Neuronal stem cell (in vitro differentiated cells): ENCODE measurements around the gene BUD31.

ENCODE experiments used
- DNase-seq: peaks from one replicate; pipeline ENCODE4 v3.0.0-alpha.2; 2013; ENCODE audit warnings: low spot score
- H2AFZ ChIP-seq: one replicate; pipeline ENCODE4 v1.6.1; 2013; ENCODE audit warnings: mild to moderate bottlenecking, low read length, inconsistent platforms
- H2AK5ac ChIP-seq: 2 replicates; pipeline ENCODE4 v1.6.1; 2013; ENCODE audit warnings: low read depth, mild to moderate bottlenecking, inconsistent platforms, low read length, moderate library complexity, mixed read lengths
- H2BK120ac ChIP-seq: 2 replicates; pipeline ENCODE4 v1.6.1; 2013; ENCODE audit warnings: low read depth, mild to moderate bottlenecking, inconsistent platforms, low read length, moderate library complexity, mixed read lengths
- H2BK12ac ChIP-seq: one replicate; pipeline ENCODE4 v1.6.1; 2013; ENCODE audit warnings: low read length, inconsistent platforms
- H2BK15ac ChIP-seq: 2 replicates; pipeline ENCODE4 v1.6.1; 2013; ENCODE audit warnings: mild to moderate bottlenecking, low read length, inconsistent platforms, mixed read lengths
- H2BK5ac ChIP-seq: one replicate; pipeline ENCODE4 v1.6.1; 2013; ENCODE audit warnings: inconsistent platforms, mild to moderate bottlenecking, low read length, moderate library complexity
- H3K14ac ChIP-seq: one replicate; pipeline ENCODE4 v1.6.1; 2013; ENCODE audit warnings: low read length, inconsistent platforms
- H3K18ac ChIP-seq: 2 replicates; pipeline ENCODE4 v1.6.1; 2013; ENCODE audit warnings: low read length, inconsistent platforms
- H3K23ac ChIP-seq: 2 replicates; pipeline ENCODE4 v1.6.1; 2013; ENCODE audit warnings: low read depth, mild to moderate bottlenecking, mixed read lengths, low read length, inconsistent platforms; ENCODE audit not compliant: poor library complexity
- H3K27ac ChIP-seq: replicated peaks from 3 replicates; pipeline ENCODE4 v1.5.1; 2013; ENCODE audit warnings: low read length, inconsistent platforms
- H3K27me3 ChIP-seq, 3 experiments: 2 replicates each; pipeline ENCODE4 v1.6.1; 2013; ENCODE audit warnings: low read length in 3 of 3, mild to moderate bottlenecking in 2 of 3, inconsistent platforms in 1 of 3, low read depth in 1 of 3, mixed read lengths in 1 of 3, moderate library complexity in 1 of 3; ENCODE audit not compliant: control insufficient read depth in 3 of 3, insufficient read depth in 3 of 3
- H3K36me3 ChIP-seq, 2 donors: replicated peaks in 1 of 2; 2 replicates each; pipeline ENCODE4 v1.6.1; 2013; ENCODE audit warnings: low read length in 2 of 2; ENCODE audit not compliant: control insufficient read depth in 2 of 2, insufficient read depth in 2 of 2
- H3K4ac ChIP-seq: 2 replicates; pipeline ENCODE4 v1.6.1; 2013; ENCODE audit warnings: inconsistent platforms, mild to moderate bottlenecking, low read length, moderate library complexity
- H3K4me1 ChIP-seq, 2 donors: 1 replicate in 1 of 2; 2 replicates in 1 of 2; pipeline ENCODE4 v1.6.1; 2013; ENCODE audit warnings: low read length in 2 of 2, low read depth in 1 of 2; ENCODE audit not compliant: control insufficient read depth in 2 of 2, insufficient read depth in 1 of 2
- H3K4me2 ChIP-seq: one replicate; pipeline ENCODE4 v1.6.1; 2013; ENCODE audit warnings: mild to moderate bottlenecking, low read length, inconsistent platforms; ENCODE audit not compliant: insufficient read depth, poor library complexity, severe bottlenecking
- H3K4me3 ChIP-seq, 2 donors: 2 replicates each; pipeline ENCODE4 v1.5.1; 2013; ENCODE audit warnings: low read length in 2 of 2, mild to moderate bottlenecking in 2 of 2, inconsistent platforms in 1 of 2, moderate library complexity in 1 of 2
- H3K79me1 ChIP-seq: one replicate; pipeline ENCODE4 v1.6.1; 2013; ENCODE audit warnings: low read depth, mild to moderate bottlenecking, inconsistent platforms, low read length, moderate library complexity
- H3K9ac ChIP-seq: one replicate; pipeline ENCODE4 v1.6.1; 2013; ENCODE audit warnings: mild to moderate bottlenecking, low read depth, low read length, inconsistent platforms; ENCODE audit not compliant: poor library complexity
- H3K9me3 ChIP-seq, 2 donors: replicated peaks in 1 of 2; 2 replicates each; pipeline versions ENCODE3 to v1.6.1; 2013; ENCODE audit warnings: low read length in 2 of 2, mild to moderate bottlenecking in 2 of 2, inconsistent platforms in 1 of 2, low read depth in 1 of 2, mixed read lengths in 1 of 2, moderate library complexity in 1 of 2; ENCODE audit not compliant: control insufficient read depth in 2 of 2, insufficient read depth in 1 of 2
- H4K8ac ChIP-seq: one replicate; pipeline ENCODE4 v1.6.1; 2013; ENCODE audit warnings: low read depth, mild to moderate bottlenecking, inconsistent platforms, low read length, moderate library complexity
- H4K91ac ChIP-seq: one replicate; pipeline ENCODE4 v1.6.1; 2013; ENCODE audit warnings: low read length, low read depth, mild to moderate bottlenecking, inconsistent platforms; ENCODE audit not compliant: poor library complexity
- WGBS, 2 donors: extraction: QIAGEN DNeasy Blood & Tissue Kit; methylation state at CpG; one replicate each; pipeline ENCODE4 v1.1.7; 2013; ENCODE audit warnings: missing lambda C conversion rate in 2 of 2, mixed read lengths in 1 of 2; ENCODE audit not compliant: insufficient read length in 2 of 2, insufficient replicate concordance in 1 of 2; ENCODE audit errors: extremely low coverage in 2 of 2; 5-methylcytosine and 5-hydroxymethylcytosine counted together

BUD31 gene

DNA sequence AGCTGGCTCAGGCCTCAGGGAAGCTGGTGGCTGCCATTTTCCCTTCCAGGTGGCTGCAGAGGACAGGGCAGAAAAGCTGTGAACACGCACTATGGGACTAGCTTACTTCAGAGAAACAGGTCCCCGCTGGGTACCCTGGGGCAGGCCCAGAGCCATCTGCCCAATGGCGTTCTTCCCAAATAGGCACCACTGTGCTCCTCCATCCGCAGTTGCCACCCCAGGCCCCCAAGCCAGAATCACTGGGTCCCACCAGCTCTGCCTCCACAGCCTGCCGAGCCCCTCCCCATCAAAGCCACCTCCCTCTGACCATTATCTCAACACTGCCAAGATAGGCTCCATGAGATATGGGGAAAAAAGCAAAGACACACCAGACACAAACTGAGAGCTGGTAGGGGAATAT is 11.4 kb downstream of the BUD31 start:
- no peak overlapping the region for H2BK15ac ChIP-seq
- H4K91ac ChIP-seq = no peak overlapping the region
- no peaks in the 10 kb centered on the region for H3K4me1 ChIP-seq
- H3K9ac ChIP-seq = no peak overlapping the region
- H3K79me1 ChIP-seq = peaks cover 6% of the 10 kb centered on the region
- H3K4me2 ChIP-seq = no peak overlapping the region
- no peak overlapping the region for H2AK5ac ChIP-seq
- no peak overlapping the region for H3K4me3 ChIP-seq
- no peaks in the 10 kb centered on the region for H3K9me3 ChIP-seq
- no CpG with 5 or more reads among the region's 5 CpGs for WGBS, 2 donors
- no peak overlapping the region for H4K8ac ChIP-seq
- H3K27ac ChIP-seq = no peak overlapping the region
- no peaks in the 10 kb centered on the region for H3K27me3 ChIP-seq
- H2BK120ac ChIP-seq = no peak overlapping the region
- no peak overlapping the region for H2BK12ac ChIP-seq
- DNase-seq = no peak
- no peak overlapping the region for H3K14ac ChIP-seq
- H3K36me3 ChIP-seq = peaks cover 58 to 96% of the 10 kb centered on the region in 2 donors
- H2AFZ ChIP-seq = no peak overlapping the region
- no peak overlapping the region for H3K23ac ChIP-seq
- H3K18ac ChIP-seq = no peak overlapping the region
- no peak overlapping the region for H3K4ac ChIP-seq
- no peak overlapping the region for H2BK5ac ChIP-seq

- Histone ChIP-seq H4K8ac (no peak overlapping the region), H3K9me3 (no peaks in the 10 kb centered on the region), H3K4ac (no peak overlapping the region), H2AK5ac (no peak overlapping the region), H3K36me3 (peaks cover 57 to 96% of the 10 kb centered on the region in 2 donors), H3K79me1 (peaks cover 7% of the 10 kb centered on the region), H3K18ac (no peak overlapping the region), H3K4me3 (no peak overlapping the region), H3K4me2 (no peak overlapping the region), H3K14ac (no peak overlapping the region), H2BK5ac (no peak overlapping the region), H4K91ac (no peak overlapping the region), H3K4me1 (no peaks in the 10 kb centered on the region), H2AFZ (no peak overlapping the region), H3K27ac (no peak overlapping the region), H3K9ac (no peak overlapping the region), H3K23ac (no peak overlapping the region), H2BK12ac (no peak overlapping the region), H2BK120ac (no peak overlapping the region), H3K27me3 (no peaks in the 10 kb centered on the region), H2BK15ac (no peak overlapping the region)
- WGBS, 2 donors = no CpG with 5 or more reads among the region's 7 CpGs
- no peak for DNase-seq
Measured at GRCh38 chr7:99420986-99421385, 12.2 kb downstream of the BUD31 start.

GRCh38 chr7:99422186-99422585 is 13.4 kb downstream of the BUD31 start:
- H4K8ac ChIP-seq = no peak overlapping the region
- H4K91ac ChIP-seq = no peak overlapping the region
- no peak overlapping the region for H2BK120ac ChIP-seq
- H3K27ac ChIP-seq = no peak overlapping the region
- H3K4ac ChIP-seq = no peak overlapping the region
- H2BK12ac ChIP-seq = no peak overlapping the region
- no peaks in the 10 kb centered on the region for H3K27me3 ChIP-seq
- no peak overlapping the region for H3K14ac ChIP-seq
- H3K9me3 ChIP-seq = no peaks in the 10 kb centered on the region
- H2BK15ac ChIP-seq = no peak overlapping the region
- no peak overlapping the region for H3K9ac ChIP-seq
- no peak overlapping the region for H2AK5ac ChIP-seq
- peaks cover 54 to 86% of the 10 kb centered on the region in 2 donors for H3K36me3 ChIP-seq
- H3K4me1 ChIP-seq = no peaks in the 10 kb centered on the region
- no peak overlapping the region for H3K23ac ChIP-seq
- no peak overlapping the region for H3K4me2 ChIP-seq
- no peak for DNase-seq
- H3K79me1 ChIP-seq = peaks cover 7% of the 10 kb centered on the region
- WGBS, 2 donors = no CpG with 5 or more reads among the region's 11 CpGs
- no peak overlapping the region for H3K18ac ChIP-seq
- no peak overlapping the region for H2AFZ ChIP-seq
- H3K4me3 ChIP-seq = no peak overlapping the region
- no peak overlapping the region for H2BK5ac ChIP-seq

DNA sequence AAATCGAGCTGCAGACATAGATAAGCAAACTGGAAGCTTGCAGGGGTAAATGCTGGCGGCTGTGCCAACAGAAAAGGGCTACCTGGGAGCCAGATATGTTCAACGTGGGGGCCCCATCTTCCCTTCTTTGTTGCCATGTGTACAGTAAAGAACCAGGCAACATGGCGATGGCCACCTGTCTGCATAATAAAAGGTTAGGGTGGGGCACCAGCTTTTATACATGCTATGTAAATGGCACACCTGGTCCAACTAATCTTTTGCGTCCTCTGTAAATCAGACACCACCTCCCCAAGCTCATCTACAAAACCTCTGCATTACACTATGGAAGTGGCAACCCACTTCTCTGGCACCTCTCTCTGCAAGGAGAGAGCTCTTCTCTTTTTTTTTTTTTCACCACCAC is 13.9 kb downstream of the BUD31 start:
- Histone ChIP-seq H4K8ac (peak overlapping the region; percentile 43), H3K14ac (no peak overlapping the region), H2AK5ac (no peak overlapping the region), H3K4me3 (no peak overlapping the region), H3K4ac (no peak overlapping the region), H3K27ac (no peak overlapping the region), H3K9ac (no peak overlapping the region), H3K23ac (no peak overlapping the region), H3K36me3 (peaks cover 50 to 82% of the 10 kb centered on the region in 2 donors), H2AFZ (no peak overlapping the region), H3K9me3 (no peaks in the 10 kb centered on the region), H3K4me2 (no peak overlapping the region), H2BK5ac (no peak overlapping the region), H3K4me1 (no peaks in the 10 kb centered on the region), H2BK120ac (no peak overlapping the region), H3K79me1 (peaks cover 7% of the 10 kb centered on the region), H2BK12ac (no peak overlapping the region), H2BK15ac (no peak overlapping the region), H4K91ac (no peak overlapping the region), H3K18ac (no peak overlapping the region), H3K27me3 (no peaks in the 10 kb centered on the region)
- no peak for DNase-seq
- no CpG with 5 or more reads among the region's 5 CpGs for WGBS, 2 donors
